ENCODE results near the gene PBX3. TPM values are rescaled to one million over a fixed set of nuclear protein-coding genes. Genes with fewer than 3 reads are reported as not detected.

PBX3 gene
- total and polyA plus RNA-seq, 4 donors = 7.3 to 18.9 (median 11.1) TPM

DNA sequence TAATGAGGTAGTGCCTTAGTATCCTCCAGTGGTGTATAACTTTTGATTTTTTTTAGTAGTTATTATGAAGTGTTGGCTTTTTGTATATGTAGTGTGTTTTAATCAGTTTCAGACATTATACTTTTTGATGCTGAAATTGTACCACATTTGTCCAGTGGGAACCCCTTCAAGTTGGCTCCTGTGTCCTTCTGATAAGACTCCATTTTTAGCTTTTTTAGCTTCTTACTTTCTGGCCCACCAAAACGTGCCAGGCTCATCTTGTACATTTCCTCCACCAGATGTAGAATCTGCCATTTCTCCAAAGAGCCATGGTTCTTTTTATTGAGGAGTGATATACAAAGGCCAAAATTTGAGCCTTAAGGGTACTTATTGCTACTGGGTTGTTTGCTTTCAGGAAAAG lies 84.4 kb downstream of the PBX3 start:
- H3K9me3 ChIP-seq (ENCODE audit: control insufficient read depth in 4 of 4, low read length in 3 of 4) = no peaks in the 10 kb centered on the region
- H3K27me3 ChIP-seq (ENCODE audit: control insufficient read depth in 4 of 4, insufficient read depth in 4 of 4, low read length in 3 of 4) = no peaks in the 10 kb centered on the region
- H3K27ac ChIP-seq (ENCODE audit: low read depth in 1 of 2, low read length in 2 of 2) = no peak overlapping the region
- H3K4me3 ChIP-seq (ENCODE audit: low read depth in 1 of 3, low read length in 3 of 3) = no peak overlapping the region
- 85% methylated on average over 1 of the region's 1 CpG for WGBS
- DNase-seq (ENCODE audit: low spot score) = no peak
- no peaks in the 10 kb centered on the region for H3K36me3 ChIP-seq (ENCODE audit: control insufficient read depth in 4 of 4, insufficient read depth in 3 of 4, low read depth in 1 of 4, low read length in 3 of 4)
- no peak for TF ChIP-seq YY1 (IDR thresholded peaks at IDR 0.05)
- TF ChIP-seq HNF4A (conservative IDR thresholded peaks at IDR 0.05) = no peak
- no peak for TF ChIP-seq MAX (IDR thresholded peaks at IDR 0.05)
- no peak for TF ChIP-seq FOXA2 (IDR thresholded peaks at IDR 0.05)
- no peak for TF ChIP-seq SP1 (IDR thresholded peaks at IDR 0.05)
- no peak for TF ChIP-seq NR2F2 (IDR thresholded peaks at IDR 0.05)
- no peak for TF ChIP-seq HNF4G (IDR thresholded peaks at IDR 0.05)
- no peak for TF ChIP-seq TAF1 (conservative IDR thresholded peaks at IDR 0.05)
- TF ChIP-seq ZBTB33 (IDR thresholded peaks at IDR 0.05) = no peak
- no peak for TF ChIP-seq REST (IDR thresholded peaks at IDR 0.05)
- TF ChIP-seq, protein P1, sequence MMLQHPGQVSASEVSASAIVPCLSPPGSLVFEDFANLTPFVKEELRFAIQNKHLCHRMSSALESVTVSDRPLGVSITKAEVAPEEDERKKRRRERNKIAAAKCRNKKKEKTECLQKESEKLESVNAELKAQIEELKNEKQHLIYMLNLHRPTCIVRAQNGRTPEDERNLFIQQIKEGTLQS (IDR thresholded peaks at IDR 0.05) = no peak
- TF ChIP-seq GABPA (IDR thresholded peaks at IDR 0.05 in 1 of 2, conservative IDR thresholded peaks at IDR 0.05 in 1 of 2) = no peak
- no peak for TF ChIP-seq JUND (IDR thresholded peaks at IDR 0.05)
- TF ChIP-seq RAD21 (IDR thresholded peaks at IDR 0.05) = no peak
- no peak for TF ChIP-seq RXRA (IDR thresholded peaks at IDR 0.05)
- TF ChIP-seq EGR1 (IDR thresholded peaks at IDR 0.05; ENCODE audit: low read depth in 2 of 2) = no peak
- H3K9ac ChIP-seq (ENCODE audit: low read depth in 1 of 2, low read length in 2 of 2) = no peak overlapping the region
- no peaks in the 10 kb centered on the region for H3K4me1 ChIP-seq (ENCODE audit: control insufficient read depth in 4 of 4, insufficient read depth in 4 of 4, low read length in 3 of 4)

- H3K4me1 ChIP-seq (ENCODE audit: control insufficient read depth in 4 of 4, insufficient read depth in 4 of 4, low read length in 3 of 4) = no peaks in the 10 kb centered on the region
- H3K36me3 ChIP-seq (ENCODE audit: control insufficient read depth in 4 of 4, insufficient read depth in 3 of 4, low read depth in 1 of 4, low read length in 3 of 4) = no peaks in the 10 kb centered on the region
- no peaks in the 10 kb centered on the region for H3K27me3 ChIP-seq (ENCODE audit: control insufficient read depth in 4 of 4, insufficient read depth in 4 of 4, low read length in 3 of 4)
- 82% methylated on average over 1 of the region's 1 CpG for WGBS
- DNase-seq (ENCODE audit: low spot score) = no peak
- no peak overlapping the region for H3K4me3 ChIP-seq (ENCODE audit: low read depth in 1 of 3, low read length in 3 of 3)
- H3K9me3 ChIP-seq (ENCODE audit: control insufficient read depth in 4 of 4, low read length in 3 of 4) = no peaks in the 10 kb centered on the region
- H3K9ac ChIP-seq (ENCODE audit: low read depth in 1 of 2, low read length in 2 of 2) = no peak overlapping the region
- H3K27ac ChIP-seq (ENCODE audit: low read depth in 1 of 2, low read length in 2 of 2) = no peak overlapping the region
- TF ChIP-seq HNF4A (conservative IDR thresholded peaks at IDR 0.05) = no peak
- TF ChIP-seq TAF1 (conservative IDR thresholded peaks at IDR 0.05) = no peak
- TF ChIP-seq GABPA (IDR thresholded peaks at IDR 0.05 in 1 of 2, conservative IDR thresholded peaks at IDR 0.05 in 1 of 2) = no peak
- no peak for TF ChIP-seq FOXA2 (IDR thresholded peaks at IDR 0.05)
- TF ChIP-seq, protein P1 (IDR thresholded peaks at IDR 0.05) = no peak
- TF ChIP-seq CTCF (IDR thresholded peaks at IDR 0.05; ENCODE audit: low read depth, low read length, missing input control) = no peak
- no peak for TF ChIP-seq EGR1 (IDR thresholded peaks at IDR 0.05; ENCODE audit: low read depth in 2 of 2)
- TF ChIP-seq HNF4G (IDR thresholded peaks at IDR 0.05) = no peak
- TF ChIP-seq RAD21 (IDR thresholded peaks at IDR 0.05) = no peak
- TF ChIP-seq ZBTB33 (IDR thresholded peaks at IDR 0.05) = no peak
- no peak for TF ChIP-seq MAX (IDR thresholded peaks at IDR 0.05)
- no peak for TF ChIP-seq FOXA1 (IDR thresholded peaks at IDR 0.05)
Observed at GRCh38 chr9:125835655-125836054, 88.5 kb downstream of the PBX3 start.
